Activated CD8-positive, alpha-beta T cell treated with anti-CD3 and anti-CD28 coated beads for 36 hours (primary cell): ENCODE data around the gene PNPT1. TPM values are rescaled to one million over a fixed set of nuclear protein-coding genes. Genes with fewer than 3 reads are reported as not detected.

Source experiments
- ATAC-seq: fragments of 200-7000 bp; cut with Tn5 transposase; one replicate; pipeline ENCODE4 v1.10.0; 2021; ENCODE audit warnings: mild to moderate bottlenecking, moderate library complexity
- CTCF ChIA-PET: fragments of 350-600 bp; sonication (Branson Sonifier 250); formaldehyde crosslinking; loops from one replicate; lab custom pipeline; 2021; ENCODE audit warnings: antibody characterized with exemption; lab: Charles Lee
- POLR2A ChIA-PET: fragments of 350-600 bp; sonication (Branson Sonifier 250); formaldehyde crosslinking; loops from one replicate; lab custom pipeline; 2021; ENCODE audit warnings: antibody characterized with exemption; lab: Charles Lee
- DNase-seq: peaks from one replicate; pipeline ENCODE4 v3.0.0-alpha.2; 2020
- H3K27ac Mint-ChIP-seq: one replicate; pipeline ENCODE4 v1.8.0; 2021; ENCODE audit warnings: mild to moderate bottlenecking, mixed read lengths
- H3K27me3 Mint-ChIP-seq: one replicate; pipeline ENCODE4 v1.8.0; 2021; ENCODE audit warnings: mixed read lengths
- H3K36me3 Mint-ChIP-seq: one replicate; pipeline ENCODE4 v1.8.0; 2021; ENCODE audit warnings: low read depth, mixed read lengths
- H3K4me1 Mint-ChIP-seq: one replicate; pipeline ENCODE4 v1.8.0; 2021; ENCODE audit warnings: low read depth, mixed read lengths
- H3K4me3 Mint-ChIP-seq: one replicate; pipeline ENCODE4 v1.8.0; 2021; ENCODE audit warnings: mild to moderate bottlenecking, moderate library complexity, mixed read lengths
- H3K9me3 Mint-ChIP-seq: one replicate; pipeline ENCODE4 v1.8.0; 2021; ENCODE audit warnings: mixed read lengths
- CTCF ChIP-seq: fragments of 200-600 bp; IDR thresholded peaks from one replicate; pipeline ENCODE4 v1.8.0; 2022; ENCODE audit warnings: antibody characterized with exemption, mild to moderate bottlenecking
- intact Hi-C: fragments of 100-400 bp; cut with micrococcal nuclease; formaldehyde crosslinking; loops from one replicate; pipeline ENCODE4 v1.10.0; 2022
- total RNA-seq, 2 experiments: library from RNA; stranded (reverse); gene quantifications; one replicate each; pipeline ENCODE4 v1.2.3, GENCODE V29; 2021

The PNPT1 gene
- total RNA-seq, 2 experiments from 2014 or later: 49.5 to 50.0 TPM

DNA sequence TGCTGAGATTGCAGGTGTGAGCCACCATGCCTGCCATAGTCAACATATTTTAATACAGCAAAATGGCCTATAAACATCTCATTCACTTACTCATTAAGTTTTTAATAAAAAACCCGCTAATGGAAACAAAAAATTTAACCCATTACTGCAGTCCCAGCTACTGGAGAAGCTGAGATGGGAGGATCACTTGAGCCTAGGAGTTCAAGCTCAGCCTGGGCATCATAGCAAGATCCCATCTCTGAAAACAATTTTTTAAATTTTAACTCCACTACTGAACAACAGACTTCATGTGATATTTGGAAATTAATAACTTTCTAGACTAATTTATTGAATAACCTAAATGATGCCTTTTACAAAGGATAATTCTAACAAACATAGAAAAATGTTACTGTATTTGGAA is 81.6 kb downstream of the PNPT1 start:
- intact Hi-C loops: no loop called here
- no peak for ATAC-seq
- H3K36me3 Mint-ChIP-seq: peaks cover 49% of the 10 kb centered on the region
- no peak for TF ChIP-seq CTCF
- H3K9me3 Mint-ChIP-seq: no peaks in the 10 kb centered on the region
- ChIA-PET POLR2A (interaction anchor here (0.7 to 0.8 kb wide), 2 partner anchors 12 to 99 kb away, joined by 3 read pairs; no protein-coding TSS in a partner anchor), CTCF (interaction anchor here (1.4 kb wide), 1 partner anchor 11 kb away, joined by 4 read pairs; no protein-coding TSS in a partner anchor)
- no peaks in the 10 kb centered on the region for H3K27me3 Mint-ChIP-seq
- no peak overlapping the region for H3K4me3 Mint-ChIP-seq
- H3K27ac Mint-ChIP-seq: no peak overlapping the region
- DNase-seq: no peak
- peaks cover 44% of the 10 kb centered on the region for H3K4me1 Mint-ChIP-seq

- Mint-ChIP-seq H3K27ac (peak overlapping the region; percentile 65), H3K4me3 (no peak overlapping the region), H3K4me1 (peaks cover 47% of the 10 kb centered on the region), H3K9me3 (no peaks in the 10 kb centered on the region), H3K36me3 (peaks cover 52% of the 10 kb centered on the region), H3K27me3 (no peaks in the 10 kb centered on the region)
- intact Hi-C loops: no loop called here
- ChIA-PET CTCF (interaction anchor here (1.4 kb wide), 1 partner anchor 10 kb away, joined by 4 read pairs; no protein-coding TSS in a partner anchor), POLR2A (interaction anchor here (0.7 to 1.4 kb wide), 5 partner anchors 10 to 98 kb away, joined by 3 to 5 read pairs (median 3); no protein-coding TSS in a partner anchor)
- no peak for DNase-seq
- ATAC-seq: no peak
- TF ChIP-seq CTCF: no peak
Measured at GRCh38 chr2:55610954-55611743, 82.5 kb downstream of the PNPT1 start.

- Mint-ChIP-seq H3K9me3 (no peaks in the 10 kb centered on the region), H3K36me3 (peaks cover 46% of the 10 kb centered on the region), H3K27ac (peak overlapping the region; percentile 65), H3K4me1 (peaks cover 46% of the 10 kb centered on the region), H3K4me3 (no peak overlapping the region), H3K27me3 (no peaks in the 10 kb centered on the region)
- ATAC-seq: no peak
- DNase-seq: no peak
- ChIA-PET CTCF (no interaction called here), POLR2A (interaction anchor here (0.7 to 1.4 kb wide), 6 partner anchors 8 to 18 kb away, joined by 3 to 5 read pairs (median 4); no protein-coding TSS in a partner anchor)
- TF ChIP-seq CTCF: no peak
- intact Hi-C loops: no loop called here
Measured at GRCh38 chr2:55609938-55610578, 83.6 kb downstream of the PNPT1 start.

- ATAC-seq (no peak), DNase-seq (no peak)
- intact Hi-C loops: no loop called here
- H3K36me3 Mint-ChIP-seq: peaks cover 42% of the 10 kb centered on the region
- H3K9me3 Mint-ChIP-seq: no peaks in the 10 kb centered on the region
- no peak overlapping the region for H3K27ac Mint-ChIP-seq
- H3K4me3 Mint-ChIP-seq: no peak overlapping the region
- ChIA-PET CTCF (interaction anchor here (0.6 to 0.8 kb wide), 2 partner anchors 8 to 9 kb away, joined by 3 to 4 read pairs; no protein-coding TSS in a partner anchor), POLR2A (interaction anchor here (0.6 to 1.4 kb wide), 5 partner anchors 8 to 17 kb away, joined by 3 to 5 read pairs (median 3); no protein-coding TSS in a partner anchor)
- no peaks in the 10 kb centered on the region for H3K27me3 Mint-ChIP-seq
- no peak for TF ChIP-seq CTCF
- H3K4me1 Mint-ChIP-seq: peaks cover 43% of the 10 kb centered on the region
Measured at GRCh38 chr2:55609193-55609794, 84.3 kb downstream of the PNPT1 start.
